ENCODE data around the gene VARS1.

- no peak for TF ChIP-seq EZH2 (IDR thresholded peaks at IDR 0.05; ENCODE audit: insufficient read depth, poor library complexity, severe bottlenecking)
- no peak for TF ChIP-seq EZH2phosphoT487 (IDR thresholded peaks at IDR 0.05; ENCODE audit: insufficient read depth, low read depth)
Measured at GRCh38 chr6:31844507-31844906, 49.0 kb upstream of the VARS1 start.
